Activated CD4-positive, alpha-beta T cell treated with anti-CD3 and anti-CD28 coated beads, Interleukin-2, amount 10 ng/mL, durations not matched to agents 7 days and 5 days (primary cell): ENCODE results near the gene EIF5B. TPM values are rescaled to one million over a fixed set of nuclear protein-coding genes. Genes with fewer than 3 reads are reported as not detected.

Source experiments
- CTCF ChIA-PET: fragments of 350-600 bp; sonication (Branson Sonifier 250); formaldehyde crosslinking; loops from one replicate; lab custom pipeline; 2021; ENCODE audit warnings: antibody characterized with exemption; lab: Charles Lee
- POLR2A ChIA-PET: fragments of 350-600 bp; sonication (Branson Sonifier 250); formaldehyde crosslinking; loops from one replicate; lab custom pipeline; 2021; ENCODE audit warnings: antibody characterized with exemption; lab: Charles Lee
- DNase-seq: peaks from one replicate; pipeline ENCODE4 v3.0.0-alpha.2; 2020
- H3K27ac Mint-ChIP-seq: one replicate; pipeline ENCODE4 v1.8.0; 2021; ENCODE audit warnings: mild to moderate bottlenecking, moderate library complexity, mixed read lengths
- H3K27me3 Mint-ChIP-seq: one replicate; pipeline ENCODE4 v1.8.0; 2021; ENCODE audit warnings: mixed read lengths
- H3K36me3 Mint-ChIP-seq: one replicate; pipeline ENCODE4 v1.8.0; 2021; ENCODE audit warnings: low read depth, mixed read lengths
- H3K4me1 Mint-ChIP-seq: one replicate; pipeline ENCODE4 v1.8.0; 2021; ENCODE audit warnings: mixed read lengths
- H3K4me3 Mint-ChIP-seq: one replicate; pipeline ENCODE4 v1.8.0; 2021; ENCODE audit warnings: mild to moderate bottlenecking, moderate library complexity, mixed read lengths
- H3K9me3 Mint-ChIP-seq: one replicate; pipeline ENCODE4 v1.8.0; 2021; ENCODE audit warnings: mixed read lengths
- total RNA-seq, 2 experiments: library from RNA; stranded (reverse); gene quantifications; one replicate each; pipeline ENCODE4 v1.2.3, GENCODE V29; 2021

The EIF5B gene
- total RNA-seq, 2 experiments from 2014 or later = 40.2 to 47.0 TPM

GRCh38 chr2:99399795-99400194, 62.6 kb downstream of the EIF5B start:
- no peaks in the 10 kb centered on the region for H3K27me3 Mint-ChIP-seq
- peaks cover 11% of the 10 kb centered on the region for H3K4me1 Mint-ChIP-seq
- no peak for DNase-seq
- no peaks in the 10 kb centered on the region for H3K9me3 Mint-ChIP-seq
- CTCF ChIA-PET = interaction anchor here (1.9 kb wide), 2 partner anchors 11 to 13 kb away, joined by 4 to 5 read pairs; no protein-coding TSS in a partner anchor
- H3K36me3 Mint-ChIP-seq = peaks cover 63% of the 10 kb centered on the region
- H3K27ac Mint-ChIP-seq = no peak overlapping the region
- POLR2A ChIA-PET = interaction anchor here (0.5 kb wide), 1 partner anchor 18 kb away, joined by 4 read pairs; no protein-coding TSS in a partner anchor
- H3K4me3 Mint-ChIP-seq = no peak overlapping the region

DNA sequence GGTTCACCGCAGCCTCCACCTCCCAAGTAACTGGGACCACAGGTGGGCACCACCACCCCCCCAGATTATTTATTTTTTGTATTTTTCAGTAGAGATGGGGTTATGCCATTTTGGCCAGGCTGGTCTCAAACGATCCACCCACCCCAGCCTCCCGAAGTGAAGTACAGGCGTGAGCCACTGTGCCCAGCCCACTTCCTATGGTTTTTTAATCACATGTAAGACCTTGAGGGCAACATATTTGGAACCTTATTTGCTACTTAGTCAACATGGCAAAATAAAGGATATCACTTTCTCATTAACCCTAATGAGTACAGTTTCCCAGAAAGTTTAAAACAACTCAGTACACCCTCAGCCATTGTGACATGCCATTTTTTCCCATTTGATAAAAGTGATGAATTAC, 64.7 kb downstream of the EIF5B start:
- Mint-ChIP-seq H3K36me3 (peaks cover 65% of the 10 kb centered on the region), H3K4me3 (no peak overlapping the region), H3K27me3 (no peaks in the 10 kb centered on the region), H3K27ac (no peak overlapping the region), H3K4me1 (peaks cover 11% of the 10 kb centered on the region), H3K9me3 (no peaks in the 10 kb centered on the region)
- CTCF ChIA-PET = no interaction called here
- POLR2A ChIA-PET = no interaction called here
- DNase-seq = no peak

GRCh38 chr2:99403084-99403483, 65.9 kb downstream of the EIF5B start:
- POLR2A ChIA-PET = interaction anchor here (0.7 kb wide), 2 partner anchors 220 to 1370 kb away, joined by 3 read pairs; no protein-coding TSS in a partner anchor
- CTCF ChIA-PET = interaction anchor here (1.2 to 1.6 kb wide), 2 partner anchors 10 to 20 kb away, joined by 3 to 5 read pairs; no protein-coding TSS in a partner anchor
- H3K27me3 Mint-ChIP-seq = no peaks in the 10 kb centered on the region
- peaks cover 62% of the 10 kb centered on the region for H3K36me3 Mint-ChIP-seq
- no peak overlapping the region for H3K4me3 Mint-ChIP-seq
- no peaks in the 10 kb centered on the region for H3K9me3 Mint-ChIP-seq
- no peak for DNase-seq
- H3K4me1 Mint-ChIP-seq = peaks cover 14% of the 10 kb centered on the region
- H3K27ac Mint-ChIP-seq = peak overlapping the region; percentile 17

DNA sequence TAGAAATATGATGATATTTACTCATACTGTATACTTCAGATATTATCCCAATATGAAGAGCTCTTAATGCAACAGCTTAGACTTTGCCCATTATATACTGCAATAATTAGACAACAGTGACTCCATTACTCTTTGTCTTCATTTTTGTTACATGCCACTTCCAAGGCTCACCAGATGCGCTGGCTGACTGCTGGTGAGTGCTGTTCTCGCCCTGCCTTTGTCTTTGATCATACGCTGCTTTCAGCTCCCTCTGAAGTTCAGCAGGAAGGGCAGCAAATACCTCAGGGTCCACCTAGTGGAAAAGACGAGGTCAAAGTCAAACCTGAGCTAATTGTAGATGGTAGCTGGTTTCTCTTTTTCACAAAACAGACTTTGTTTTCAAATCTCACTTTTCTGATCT, 66.3 kb downstream of the EIF5B start:
- Mint-ChIP-seq H3K27ac (peak overlapping the region; percentile 21), H3K4me3 (no peak overlapping the region), H3K4me1 (peaks cover 14% of the 10 kb centered on the region), H3K27me3 (no peaks in the 10 kb centered on the region), H3K36me3 (peaks cover 57% of the 10 kb centered on the region), H3K9me3 (no peaks in the 10 kb centered on the region)
- DNase-seq = peak; percentile 6
- POLR2A ChIA-PET = interaction anchor here (0.7 kb wide), 2 partner anchors 221 to 1370 kb away, joined by 3 read pairs; no protein-coding TSS in a partner anchor
- CTCF ChIA-PET = interaction anchor here (1.6 kb wide), 1 partner anchor 11 kb away, joined by 5 read pairs; no protein-coding TSS in a partner anchor

DNA sequence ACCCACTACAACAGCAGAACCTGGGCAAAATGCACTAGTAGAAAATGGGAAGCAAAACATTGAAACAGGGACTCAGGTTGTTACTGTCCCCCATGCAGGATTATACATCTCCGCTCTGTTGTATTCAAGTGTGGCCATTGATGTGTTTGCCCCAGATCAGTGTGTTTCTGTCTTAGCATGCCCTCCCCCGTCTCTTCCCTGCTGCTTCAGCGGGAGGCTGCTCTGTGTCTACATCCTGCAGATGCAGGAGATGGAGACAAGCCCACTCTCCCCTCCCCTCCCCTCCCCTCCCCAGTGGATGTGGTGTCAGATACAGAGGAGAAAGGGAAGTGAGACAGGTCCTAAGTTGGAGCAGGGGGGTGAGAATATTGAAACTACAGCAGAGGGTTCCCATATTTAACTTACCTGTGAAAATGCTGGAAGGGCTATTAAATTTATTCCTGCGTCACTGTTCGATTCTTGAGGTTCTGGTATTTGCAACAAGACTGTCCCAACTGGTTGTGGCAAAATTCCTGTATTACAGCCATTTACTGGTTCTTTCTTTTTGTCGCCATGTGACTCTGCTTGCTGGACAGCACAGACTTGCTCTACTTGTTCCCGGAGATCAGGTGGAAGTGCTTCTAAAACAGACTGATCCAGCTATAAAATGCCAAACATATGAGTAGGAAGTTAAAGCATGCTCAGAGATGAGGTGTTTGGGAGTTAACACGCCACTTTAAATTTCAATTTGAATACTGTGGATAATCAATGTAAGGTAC, 67.0 kb downstream of the EIF5B start:
- no peak overlapping the region for H3K4me3 Mint-ChIP-seq
- peak overlapping the region; percentile 21 for H3K27ac Mint-ChIP-seq
- no peak for DNase-seq
- ChIA-PET POLR2A (interaction anchor here (0.6 to 0.7 kb wide), 2 partner anchors 32 to 1371 kb away, joined by 3 read pairs; no protein-coding TSS in a partner anchor), CTCF (interaction anchor here (1.6 kb wide), 1 partner anchor 11 kb away, joined by 5 read pairs; no protein-coding TSS in a partner anchor)
- H3K4me1 Mint-ChIP-seq = peaks cover 14% of the 10 kb centered on the region
- no peaks in the 10 kb centered on the region for H3K27me3 Mint-ChIP-seq
- H3K36me3 Mint-ChIP-seq = peaks cover 50% of the 10 kb centered on the region
- H3K9me3 Mint-ChIP-seq = no peaks in the 10 kb centered on the region

- H3K36me3 Mint-ChIP-seq = peaks cover 47% of the 10 kb centered on the region
- H3K27ac Mint-ChIP-seq = no peak overlapping the region
- ChIA-PET CTCF (interaction anchor here (1.0 kb wide), 1 partner anchor 14 kb away, joined by 3 read pairs; no protein-coding TSS in a partner anchor), POLR2A (no interaction called here)
- peaks cover 14% of the 10 kb centered on the region for H3K4me1 Mint-ChIP-seq
- no peak for DNase-seq
- no peaks in the 10 kb centered on the region for H3K9me3 Mint-ChIP-seq
- H3K27me3 Mint-ChIP-seq = no peaks in the 10 kb centered on the region
- H3K4me3 Mint-ChIP-seq = no peak overlapping the region
Observed at GRCh38 chr2:99404797-99405669, 67.8 kb downstream of the EIF5B start.

DNA sequence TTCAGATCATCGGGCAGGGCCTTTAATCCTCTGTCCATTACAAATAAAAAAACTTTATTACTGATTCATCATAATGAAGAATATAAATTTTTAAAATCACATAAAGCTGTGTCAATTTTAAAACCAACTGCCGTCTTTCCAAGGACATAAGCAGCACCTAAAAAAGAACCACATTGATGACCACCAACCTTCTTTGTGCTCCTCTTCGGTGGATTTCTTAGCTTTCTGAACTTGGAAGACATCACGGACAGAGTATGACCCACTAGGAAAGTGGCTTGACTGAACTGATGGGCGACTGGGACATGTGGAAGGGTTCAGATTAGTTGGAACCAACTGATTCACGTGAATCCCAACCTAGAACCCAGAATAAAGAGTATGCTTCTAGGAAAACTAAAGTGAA, 68.9 kb downstream of the EIF5B start:
- H3K27ac Mint-ChIP-seq = no peak overlapping the region
- ChIA-PET CTCF (interaction anchor here (1.0 kb wide), 1 partner anchor 15 kb away, joined by 3 read pairs; no protein-coding TSS in a partner anchor), POLR2A (no interaction called here)
- no peak overlapping the region for H3K4me3 Mint-ChIP-seq
- H3K4me1 Mint-ChIP-seq = peaks cover 14% of the 10 kb centered on the region
- H3K27me3 Mint-ChIP-seq = no peaks in the 10 kb centered on the region
- H3K9me3 Mint-ChIP-seq = no peaks in the 10 kb centered on the region
- peaks cover 45% of the 10 kb centered on the region for H3K36me3 Mint-ChIP-seq
- DNase-seq = no peak

DNA sequence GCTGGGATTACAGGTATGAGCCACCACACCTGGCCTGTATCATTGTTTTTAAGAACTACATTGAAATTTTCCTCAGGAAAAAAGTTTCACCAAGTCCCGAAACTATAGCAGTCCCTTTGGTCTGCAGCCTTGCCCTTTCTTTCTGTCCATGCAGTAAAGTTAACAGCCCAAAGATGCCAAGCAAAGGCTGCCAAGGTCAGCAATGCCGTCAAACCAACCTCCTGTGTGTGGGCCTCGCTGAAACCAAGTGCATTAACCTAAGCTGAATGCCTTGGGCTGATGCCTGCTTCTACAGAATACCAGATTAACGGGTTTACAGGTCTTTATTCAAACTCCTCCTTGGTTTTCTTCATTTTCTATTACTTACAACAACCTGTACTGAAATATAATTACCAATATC, 73.1 kb downstream of the EIF5B start:
- POLR2A ChIA-PET = no interaction called here
- CTCF ChIA-PET = interaction anchor here (0.8 to 1.2 kb wide), 2 partner anchors 11 to 12 kb away, joined by 3 to 4 read pairs; no protein-coding TSS in a partner anchor
- Mint-ChIP-seq H3K9me3 (no peaks in the 10 kb centered on the region), H3K27me3 (no peaks in the 10 kb centered on the region), H3K4me1 (peaks cover 4% of the 10 kb centered on the region), H3K36me3 (peaks cover 39% of the 10 kb centered on the region), H3K27ac (no peak overlapping the region), H3K4me3 (no peak overlapping the region)
- no peak for DNase-seq

GRCh38 chr2:99414566-99414965, 77.4 kb downstream of the EIF5B start:
- DNase-seq = no peak
- no peaks in the 10 kb centered on the region for H3K4me1 Mint-ChIP-seq
- no peak overlapping the region for H3K4me3 Mint-ChIP-seq
- no peaks in the 10 kb centered on the region for H3K27me3 Mint-ChIP-seq
- H3K27ac Mint-ChIP-seq = no peak overlapping the region
- ChIA-PET POLR2A (no interaction called here), CTCF (no interaction called here)
- no peaks in the 10 kb centered on the region for H3K9me3 Mint-ChIP-seq
- peaks cover 41% of the 10 kb centered on the region for H3K36me3 Mint-ChIP-seq

DNA sequence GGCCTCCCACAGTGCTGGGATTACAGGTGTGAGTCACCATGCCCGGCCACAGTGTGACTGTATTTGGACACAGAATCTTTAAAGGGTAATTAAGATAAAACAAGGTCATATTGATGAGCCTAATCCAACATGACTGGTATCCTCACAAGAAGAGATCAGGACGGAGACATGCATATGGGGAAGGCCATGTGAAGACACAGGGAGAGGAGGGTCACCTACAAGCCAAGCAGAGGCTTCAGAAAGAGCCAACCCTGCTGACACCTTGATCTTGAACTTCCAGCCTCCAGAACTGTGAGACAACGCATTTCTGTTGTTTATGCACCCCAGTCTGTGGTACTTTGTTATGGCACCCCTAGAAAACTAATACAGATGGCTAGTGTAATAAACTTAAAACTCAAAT, 80.2 kb downstream of the EIF5B start:
- no peak for DNase-seq
- no peaks in the 10 kb centered on the region for H3K27me3 Mint-ChIP-seq
- H3K4me1 Mint-ChIP-seq = no peaks in the 10 kb centered on the region
- no peaks in the 10 kb centered on the region for H3K9me3 Mint-ChIP-seq
- ChIA-PET POLR2A (no interaction called here), CTCF (no interaction called here)
- H3K4me3 Mint-ChIP-seq = no peak overlapping the region
- no peak overlapping the region for H3K27ac Mint-ChIP-seq
- H3K36me3 Mint-ChIP-seq = peaks cover 51% of the 10 kb centered on the region

DNA sequence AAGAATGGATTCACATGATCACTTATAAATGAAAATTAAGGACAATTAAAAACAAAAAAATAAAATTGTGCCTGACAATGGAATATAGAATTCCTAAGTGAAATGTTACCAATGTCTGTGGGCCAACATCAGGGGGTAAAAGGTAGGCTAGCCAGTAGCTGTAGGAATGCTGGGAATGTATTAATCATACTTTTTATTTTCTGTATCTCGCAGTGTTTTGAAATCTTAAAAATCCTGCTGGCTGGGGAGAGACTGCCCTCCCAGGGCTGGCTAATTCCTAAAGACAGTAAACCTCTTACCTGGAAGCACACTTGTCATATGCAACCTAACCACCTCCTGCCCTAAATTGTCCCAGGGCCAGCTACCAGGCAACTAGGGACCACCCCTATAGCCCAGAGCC, 82.8 kb downstream of the EIF5B start:
- POLR2A ChIA-PET = no interaction called here
- Mint-ChIP-seq H3K36me3 (peaks cover 43% of the 10 kb centered on the region), H3K27me3 (no peaks in the 10 kb centered on the region), H3K27ac (no peak overlapping the region), H3K4me1 (no peaks in the 10 kb centered on the region), H3K9me3 (no peaks in the 10 kb centered on the region), H3K4me3 (no peak overlapping the region)
- CTCF ChIA-PET = no interaction called here
- DNase-seq = no peak

- ChIA-PET CTCF (interaction anchor here (1.1 kb wide), 1 partner anchor 11 kb away, joined by 3 read pairs; no protein-coding TSS in a partner anchor), POLR2A (interaction anchor here (0.6 kb wide), 1 partner anchor 51 kb away, joined by 4 read pairs; no protein-coding TSS in a partner anchor)
- H3K36me3 Mint-ChIP-seq = peaks cover 36% of the 10 kb centered on the region
- no peaks in the 10 kb centered on the region for H3K27me3 Mint-ChIP-seq
- no peak overlapping the region for H3K4me3 Mint-ChIP-seq
- H3K27ac Mint-ChIP-seq = no peak overlapping the region
- H3K4me1 Mint-ChIP-seq = no peaks in the 10 kb centered on the region
- DNase-seq = no peak
- H3K9me3 Mint-ChIP-seq = no peaks in the 10 kb centered on the region
Observed at GRCh38 chr2:99420751-99421299, 83.6 kb downstream of the EIF5B start.
